Ovary (tissue), 9 donors: ENCODE measurements around the gene DNER. TPM values are rescaled to one million over a fixed set of nuclear protein-coding genes. Genes with fewer than 3 reads are reported as not detected.
"Not testable (repeated sequence)": the region's sequence is repeated elsewhere in the genome, so short reads cannot be mapped to it uniquely, and the experiment has no call there.

Source experiments
- DNase-seq, 5 donors: peaks; one replicate each; pipeline ENCODE4 v3.0.0-alpha.2; 2019 to 2020
- H3K27ac ChIP-seq, 2 donors: fragments of 200-600 bp; one replicate each; pipeline versions ENCODE4 v1.5.1 to v1.8.0; 2019 to 2022
- H3K27me3 ChIP-seq: fragments of 200-600 bp; one replicate; pipeline ENCODE4 v1.8.0; 2022
- H3K36me3 ChIP-seq: fragments of 200-600 bp; sonication (generic); one replicate; pipeline ENCODE4 v1.5.1; 2019
- H3K4me1 ChIP-seq: one replicate; pipeline ENCODE4 v1.8.1; 2013; ENCODE audit warnings: mild to moderate bottlenecking, moderate library complexity; ENCODE audit not compliant: insufficient read depth
- H3K4me3 ChIP-seq: fragments of 200-600 bp; sonication (generic); one replicate; pipeline ENCODE4 v1.5.1; 2017
- H3K9me3 ChIP-seq, 2 donors: fragments of 200-600 bp in 1 of 2; sonication (generic) in 1 of 2; one replicate each; pipeline versions ENCODE4 v1.5.1 to v1.8.1; 2013 to 2019; ENCODE audit warnings: mild to moderate bottlenecking in 1 of 2, moderate library complexity in 1 of 2
- EP300 ChIP-seq: sonication (generic); formaldehyde crosslinking; IDR thresholded peaks from one replicate; pipeline ENCODE4 v1.6.1; 2017; ENCODE audit warnings: antibody characterized with exemption
- POLR2A ChIP-seq: fragments of 450-650 bp; IDR thresholded peaks from one replicate; pipeline ENCODE4 v1.6.1; 2017; ENCODE audit warnings: antibody characterized with exemption, mild to moderate bottlenecking, moderate library complexity
- WGBS, 3 donors: extraction: QIAGEN DNeasy Blood & Tissue Kit in 1 of 3; methylation state at CpG; one replicate each; pipeline versions ENCODE4 v1.1.5 to v1.1.7; 2013 to 2017; 5-methylcytosine and 5-hydroxymethylcytosine counted together
- intact Hi-C, 4 donors: fragments of 100-400 bp; cut with DNase I; formaldehyde crosslinking; loops; one replicate each; pipeline versions ENCODE4 v1.11.0 to v1.15.1; 2022 to 2023
- polyA plus RNA-seq, 2 donors: library from polyadenylated mRNA; stranded (reverse); fragments of 200-250 nt in 1 of 2; fragments of 350-450 nt in 1 of 2; fragmentation: Illumina TruSeq in 1 of 2; extraction: RNeasy Lipid Tissue Mini Kit (QIAGEN cat#74804) in 1 of 2; gene quantifications; one replicate each; pipeline ENCODE4 v1.2.3, GENCODE V29; 2013 to 2014
- total RNA-seq, 7 donors: library from RNA; depleted of rRNA in 2 of 7; stranded (reverse); fragments of >200 nt in 2 of 7; fragmentation: NEBNext Ultra II Directional in 3 of 7; extraction: Animal tissue kit (Norgen Biotek cat#: 25700) in 3 of 7; gene quantifications; one replicate each; pipeline versions ENCODE4 v1.1.0 to v1.2.4, GENCODE V29; 2016 to 2023
- TF ChIP-seq, protein P1 (sequence below), 3 donors: fragments of 450-650 bp in 2 of 3; fragments of 200-600 bp in 1 of 3; IDR thresholded peaks; one replicate each; pipeline versions ENCODE4 v1.5.1 to v1.8.0; 2016 to 2022; ENCODE audit warnings: antibody characterized with exemption in 3 of 3, mild to moderate bottlenecking in 1 of 3
- donor health status: DM: no; HTN: no; CAD: no; lungs with moderate emphysema.
- donor health status: DM: no; HTN: no; CAD: no.
- donor health status: Bipolar disorder and iron deficiency.
- donor health status: DM: yes; HTN: yes; CAD: no.
- donor health status: DM: no; HTN: no; CAD: no.
- donor health status: DM: yes; HTN: yes; CAD: no.

Gene DNER
- total and polyA plus RNA-seq, 9 donors = 0.17 to 2.7 (median 1.2) TPM; not detected in 1

DNA sequence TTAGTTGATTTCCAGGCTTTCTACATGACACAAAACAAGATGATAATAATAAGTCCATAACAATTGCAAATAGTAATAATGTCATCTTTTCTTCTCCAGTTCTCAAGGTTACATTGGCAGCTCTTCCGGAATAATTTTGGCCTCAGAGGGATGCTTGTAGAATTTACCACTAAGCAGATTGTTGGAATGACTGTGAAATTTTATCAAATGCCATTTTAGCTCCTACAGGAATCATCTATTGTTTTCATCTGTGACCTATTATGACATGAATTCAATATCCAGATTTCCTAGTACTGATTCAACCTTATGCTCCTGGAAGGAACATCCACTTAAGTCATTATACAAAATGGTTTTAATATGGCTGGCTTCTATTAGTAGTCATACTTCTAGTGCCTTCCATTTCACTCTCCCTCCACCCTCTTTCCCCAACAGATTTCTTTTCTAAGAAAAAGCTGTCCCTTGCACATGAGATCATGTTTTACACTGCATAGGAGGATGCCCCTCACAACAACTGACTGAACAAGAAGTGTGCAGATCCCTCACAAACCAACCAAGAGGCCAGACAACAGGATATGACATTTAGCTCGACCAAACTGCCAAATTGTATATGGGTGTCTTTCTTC is 200.0 kb downstream of the DNER start:
- intact Hi-C loops = no loop called here
- Histone ChIP-seq H3K9me3 (no peaks in the 10 kb centered on the region), H3K27ac (no peak overlapping the region), H3K4me3 (no peak overlapping the region), H3K4me1 (no peaks in the 10 kb centered on the region), H3K27me3 (no peaks in the 10 kb centered on the region), H3K36me3 (no peaks in the 10 kb centered on the region)
- no peak for TF ChIP-seq EP300
- no peak for DNase-seq
- WGBS, 3 donors = 48 to 58% (median 51%) methylated on average over 2 of the region's 2 CpGs

DNA sequence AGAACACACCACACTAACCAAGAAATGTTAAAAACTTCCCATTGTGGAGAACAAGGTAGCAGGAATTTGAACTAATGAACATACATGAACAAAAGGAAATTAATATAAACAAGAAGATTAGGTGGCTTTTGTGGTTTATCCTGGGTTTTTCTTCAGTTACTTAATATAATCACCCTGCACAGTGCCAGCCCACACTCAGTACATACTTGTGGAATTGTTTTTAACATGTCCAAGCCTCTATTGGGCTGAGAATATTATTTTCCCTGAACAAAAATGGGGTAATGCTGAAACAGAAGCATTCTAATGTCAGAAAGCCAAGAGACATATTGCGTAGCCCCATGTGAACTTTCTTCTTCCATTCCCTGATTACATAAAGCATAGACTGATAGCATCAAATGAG is 202.8 kb downstream of the DNER start:
- TF ChIP-seq, protein P1, sequence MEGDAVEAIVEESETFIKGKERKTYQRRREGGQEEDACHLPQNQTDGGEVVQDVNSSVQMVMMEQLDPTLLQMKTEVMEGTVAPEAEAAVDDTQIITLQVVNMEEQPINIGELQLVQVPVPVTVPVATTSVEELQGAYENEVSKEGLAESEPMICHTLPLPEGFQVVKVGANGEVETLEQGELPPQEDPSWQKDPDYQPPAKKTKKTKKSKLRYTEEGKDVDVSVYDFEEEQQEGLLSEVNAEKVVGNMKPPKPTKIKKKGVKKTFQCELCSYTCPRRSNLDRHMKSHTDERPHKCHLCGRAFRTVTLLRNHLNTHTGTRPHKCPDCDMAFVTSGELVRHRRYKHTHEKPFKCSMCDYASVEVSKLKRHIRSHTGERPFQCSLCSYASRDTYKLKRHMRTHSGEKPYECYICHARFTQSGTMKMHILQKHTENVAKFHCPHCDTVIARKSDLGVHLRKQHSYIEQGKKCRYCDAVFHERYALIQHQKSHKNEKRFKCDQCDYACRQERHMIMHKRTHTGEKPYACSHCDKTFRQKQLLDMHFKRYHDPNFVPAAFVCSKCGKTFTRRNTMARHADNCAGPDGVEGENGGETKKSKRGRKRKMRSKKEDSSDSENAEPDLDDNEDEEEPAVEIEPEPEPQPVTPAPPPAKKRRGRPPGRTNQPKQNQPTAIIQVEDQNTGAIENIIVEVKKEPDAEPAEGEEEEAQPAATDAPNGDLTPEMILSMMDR (IDR thresholded peaks at IDR 0.05) = no peak
- 98 to 100% (median 100%) methylated on average over 1 of the region's 1 CpG for WGBS, 3 donors
- intact Hi-C loops = no loop called here

DNA sequence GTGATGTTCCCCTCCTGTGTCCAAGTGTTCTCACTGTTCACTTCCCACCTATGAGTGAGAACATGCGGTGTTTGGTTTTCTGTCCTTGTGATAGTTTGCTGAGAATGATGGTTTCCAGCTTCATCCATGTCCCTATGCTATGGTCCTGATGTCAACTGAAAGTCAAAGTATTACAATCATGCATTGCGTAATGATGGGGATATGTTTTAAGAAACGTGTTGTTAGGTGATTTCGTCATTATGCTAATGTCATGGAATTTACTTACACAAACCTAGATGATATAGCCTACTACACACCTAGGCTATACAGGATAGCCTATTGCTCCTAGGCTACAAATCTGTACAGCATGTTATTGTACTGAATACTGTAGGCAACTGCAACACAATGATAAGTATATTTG is 207.7 kb downstream of the DNER start:
- intact Hi-C loops, H3K36me3 ChIP-seq, H3K4me3 ChIP-seq, H3K9me3 ChIP-seq, H3K4me1 ChIP-seq, H3K27ac ChIP-seq, DNase-seq, H3K27me3 ChIP-seq: not testable (repeated sequence)
- 83 to 94% (median 91%) methylated on average over 4 of the region's 4 CpGs for WGBS, 3 donors

More for the DNA sequence above, 202.8 kb downstream of the DNER start:
- no peaks in the 10 kb centered on the region for H3K4me1 ChIP-seq
- no peaks in the 10 kb centered on the region for H3K27me3 ChIP-seq
- H3K4me3 ChIP-seq = no peak overlapping the region
- DNase-seq = no peak
- H3K27ac ChIP-seq = no peak overlapping the region
- H3K9me3 ChIP-seq = no peaks in the 10 kb centered on the region
- no peaks in the 10 kb centered on the region for H3K36me3 ChIP-seq

DNA sequence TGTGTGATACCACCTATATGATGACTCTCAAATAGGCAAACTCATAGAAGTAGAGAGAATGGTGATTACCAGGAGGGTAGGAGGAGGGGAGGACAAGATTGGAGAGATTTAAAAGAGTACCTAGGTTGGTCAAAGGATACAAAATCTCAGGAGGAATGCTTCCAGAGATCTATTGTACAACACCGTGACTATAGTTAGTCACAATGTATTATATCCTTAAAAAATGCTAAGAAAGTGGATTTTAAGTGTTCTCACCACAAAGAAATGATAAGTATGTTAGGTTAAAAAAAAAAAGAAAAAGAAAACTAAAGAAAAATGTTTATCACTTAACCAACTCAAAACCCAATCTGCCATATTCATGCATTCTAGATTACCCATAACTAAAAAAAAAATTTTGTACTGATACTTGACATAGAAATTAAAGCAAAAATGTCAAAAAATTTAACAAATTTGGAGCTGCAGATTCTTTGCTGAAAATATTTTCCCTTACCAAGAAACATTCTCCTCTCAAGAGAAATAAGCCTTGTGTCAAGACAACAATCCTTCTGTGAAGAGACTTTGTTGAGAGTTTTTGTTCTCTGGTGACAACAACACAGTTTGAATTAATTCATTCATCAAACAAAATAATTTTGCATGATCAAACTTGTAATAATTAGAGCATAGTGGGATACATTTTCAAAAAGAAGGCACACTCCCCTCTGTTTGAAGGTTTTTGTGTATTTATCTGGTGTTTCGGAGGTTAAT is 213.1 kb downstream of the DNER start:
- TF ChIP-seq POLR2A (no peak), EP300 (no peak)
- TF ChIP-seq, protein P1 (IDR thresholded peaks at IDR 0.05) = no peak
- Histone ChIP-seq H3K9me3 (no peaks in the 10 kb centered on the region), H3K27ac (no peak overlapping the region), H3K4me1 (no peaks in the 10 kb centered on the region), H3K36me3 (no peaks in the 10 kb centered on the region), H3K4me3 (no peak overlapping the region), H3K27me3 (no peaks in the 10 kb centered on the region)
- no peak for DNase-seq
- intact Hi-C loops = no loop called here
- 79 to 87% (median 86%) methylated on average over 2 of the region's 2 CpGs for WGBS, 3 donors

DNA sequence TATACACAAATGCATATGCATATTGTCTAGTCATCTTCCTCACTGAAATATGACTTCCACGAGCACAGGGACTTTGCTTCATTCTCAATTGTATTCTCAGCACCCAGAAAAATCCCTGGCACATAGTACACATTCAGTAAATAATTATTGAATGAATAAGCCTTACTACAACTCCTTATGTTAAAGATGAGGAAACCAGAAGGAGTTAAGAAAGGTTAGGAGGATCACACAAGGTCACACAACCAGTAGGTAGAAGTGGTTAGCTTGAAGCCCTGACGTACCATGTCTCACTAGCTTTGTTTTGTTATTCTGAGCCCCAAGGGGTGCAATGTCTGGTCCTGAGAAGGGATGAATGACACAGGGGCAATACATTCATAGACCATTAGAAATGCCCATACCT is 222.3 kb downstream of the DNER start:
- intact Hi-C loops = no loop called here
- 80 to 88% (median 84%) methylated on average over 2 of the region's 2 CpGs for WGBS, 3 donors
- H3K27me3 ChIP-seq = no peaks in the 10 kb centered on the region
- no peak for DNase-seq
- no peaks in the 10 kb centered on the region for H3K4me1 ChIP-seq
- no peak overlapping the region for H3K4me3 ChIP-seq
- no peaks in the 10 kb centered on the region for H3K9me3 ChIP-seq
- no peak overlapping the region for H3K27ac ChIP-seq
- TF ChIP-seq EP300 = no peak
- TF ChIP-seq, protein P1 (IDR thresholded peaks at IDR 0.05) = no peak
- TF ChIP-seq POLR2A = no peak
- no peaks in the 10 kb centered on the region for H3K36me3 ChIP-seq
